NB4 (cell line): ENCODE results near the gene KRTAP3-1.

Experiments used
- DNase-seq: peaks from one replicate; pipeline ENCODE4 v3.0.0; 2010; ENCODE audit warnings: low read depth
- H3K4me3 ChIP-seq: one replicate; pipeline ENCODE4 v1.5.1; 2011; ENCODE audit warnings: mild to moderate bottlenecking, low read depth, low read length, moderate library complexity
- MYC ChIP-seq: IDR thresholded peaks from 2 replicates; pipeline ENCODE4 v1.6.1; 2011; ENCODE audit warnings: low read depth, low read length
- POLR2A ChIP-seq: IDR thresholded peaks from 2 replicates; pipeline ENCODE4 v1.6.1; 2011; ENCODE audit warnings: mild to moderate bottlenecking; ENCODE audit not compliant: insufficient read length; ENCODE audit errors: extremely low read depth
- TF ChIP-seq, protein P1 (sequence below): IDR thresholded peaks from 2 replicates; pipeline ENCODE4 v1.6.1; 2011; ENCODE audit warnings: low read depth, low read length
- TF ChIP-seq, protein P2 (sequence below): IDR thresholded peaks from one replicate; pipeline ENCODE4 v1.5.1; 2012; ENCODE audit warnings: low read depth, low read length

Gene KRTAP3-1

GRCh38 chr17:40960144-40960543, 48.8 kb downstream of the KRTAP3-1 start:
- H3K4me3 ChIP-seq: no peak overlapping the region
- TF ChIP-seq POLR2A (no peak), MYC (no peak)
- TF ChIP-seq, protein P1, sequence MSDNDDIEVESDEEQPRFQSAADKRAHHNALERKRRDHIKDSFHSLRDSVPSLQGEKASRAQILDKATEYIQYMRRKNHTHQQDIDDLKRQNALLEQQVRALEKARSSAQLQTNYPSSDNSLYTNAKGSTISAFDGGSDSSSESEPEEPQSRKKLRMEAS: no peak
- TF ChIP-seq, protein P2, sequence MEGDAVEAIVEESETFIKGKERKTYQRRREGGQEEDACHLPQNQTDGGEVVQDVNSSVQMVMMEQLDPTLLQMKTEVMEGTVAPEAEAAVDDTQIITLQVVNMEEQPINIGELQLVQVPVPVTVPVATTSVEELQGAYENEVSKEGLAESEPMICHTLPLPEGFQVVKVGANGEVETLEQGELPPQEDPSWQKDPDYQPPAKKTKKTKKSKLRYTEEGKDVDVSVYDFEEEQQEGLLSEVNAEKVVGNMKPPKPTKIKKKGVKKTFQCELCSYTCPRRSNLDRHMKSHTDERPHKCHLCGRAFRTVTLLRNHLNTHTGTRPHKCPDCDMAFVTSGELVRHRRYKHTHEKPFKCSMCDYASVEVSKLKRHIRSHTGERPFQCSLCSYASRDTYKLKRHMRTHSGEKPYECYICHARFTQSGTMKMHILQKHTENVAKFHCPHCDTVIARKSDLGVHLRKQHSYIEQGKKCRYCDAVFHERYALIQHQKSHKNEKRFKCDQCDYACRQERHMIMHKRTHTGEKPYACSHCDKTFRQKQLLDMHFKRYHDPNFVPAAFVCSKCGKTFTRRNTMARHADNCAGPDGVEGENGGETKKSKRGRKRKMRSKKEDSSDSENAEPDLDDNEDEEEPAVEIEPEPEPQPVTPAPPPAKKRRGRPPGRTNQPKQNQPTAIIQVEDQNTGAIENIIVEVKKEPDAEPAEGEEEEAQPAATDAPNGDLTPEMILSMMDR: no peak
- DNase-seq: no peak
